Uterus (tissue), 4 donors: ENCODE measurements around the gene PCK2. TPM values are rescaled to one million over a fixed set of nuclear protein-coding genes. Genes with fewer than 3 reads are reported as not detected.
"Not testable (repeated sequence)": the region's sequence is repeated elsewhere in the genome, so short reads cannot be mapped to it uniquely, and the experiment has no call there.

ENCODE experiments used
- DNase-seq, 2 donors: peaks; one replicate each; pipeline ENCODE4 v3.0.0-alpha.2; 2019 to 2020
- H3K27ac ChIP-seq, 2 donors: fragments of 200-600 bp; sonication (generic); 1 replicate in 1 of 2; 2 replicates in 1 of 2; pipeline ENCODE4 v1.5.1; 2016 to 2018
- H3K27me3 ChIP-seq, 2 donors: fragments of 200-600 bp; sonication (generic); one replicate each; pipeline ENCODE4 v1.5.1; 2018 to 2019; ENCODE audit warnings: control low read depth in 1 of 2
- H3K36me3 ChIP-seq, 2 donors: fragments of 200-600 bp; sonication (generic); one replicate each; pipeline ENCODE4 v1.5.1; 2019; ENCODE audit warnings: control low read depth in 1 of 2
- H3K4me1 ChIP-seq, 2 donors: fragments of 200-600 bp; sonication (generic); one replicate each; pipeline ENCODE4 v1.5.1; 2018 to 2019; ENCODE audit warnings: control low read depth in 1 of 2
- H3K4me3 ChIP-seq, 2 donors: fragments of 200-600 bp; sonication (generic); 1 replicate in 1 of 2; 2 replicates in 1 of 2; pipeline ENCODE4 v1.5.1; 2018 to 2019; ENCODE audit warnings: mild to moderate bottlenecking in 1 of 2
- H3K9me3 ChIP-seq, 2 donors: fragments of 200-600 bp; sonication (generic); one replicate each; pipeline ENCODE4 v1.5.1; 2019; ENCODE audit warnings: control low read depth in 1 of 2
- CTCF ChIP-seq, 4 experiments: fragments of 200-600 bp in 2 of 4; fragments of 450-650 bp in 2 of 4; sonication (generic) in 2 of 4; IDR thresholded peaks; one replicate each; pipeline ENCODE4 v1.5.1; 2016 to 2019; ENCODE audit warnings: antibody characterized with exemption in 4 of 4, mild to moderate bottlenecking in 2 of 4, moderate library complexity in 1 of 4
- POLR2A ChIP-seq, 2 donors: fragments of 450-650 bp; IDR thresholded peaks; one replicate each; pipeline ENCODE4 v1.6.1; 2016; ENCODE audit warnings: antibody characterized with exemption in 2 of 2, mild to moderate bottlenecking in 1 of 2, moderate library complexity in 1 of 2
- intact Hi-C: fragments of 100-400 bp; cut with DNase I; formaldehyde crosslinking; loops from one replicate; pipeline ENCODE4 v1.15.1; 2023; ENCODE audit warnings: low total_unique reads
- total RNA-seq, 4 donors: library from RNA; depleted of rRNA in 3 of 4; stranded (reverse); fragments of >200 nt in 3 of 4; gene quantifications; one replicate each; pipeline versions ENCODE4 v1.1.0 to v1.2.4, GENCODE V29; 2014 to 2023
- donor health status: DM: yes; HTN: yes; CAD: no.

The PCK2 gene
- total RNA-seq, result 10 to 100 TPM in 3 of 4 donors, not detected in 1; 13.1 to 19.4 (median 15.1) TPM

- Histone ChIP-seq H3K9me3 (no peaks in the 10 kb centered on the region), H3K36me3 (no peaks in the 10 kb centered on the region), H3K27ac (peak within 1 kb of the TSS; percentile 84 to 93), H3K27me3 (no peaks in the 10 kb centered on the region), H3K4me1 (peaks cover 0 to 8% of the 10 kb centered on the region in 2 donors), H3K4me3 (peak within 1 kb of the TSS; percentile 71 to 84)
- intact Hi-C loops, result loop anchor here (5.0 kb wide), 1 partner anchor 37 kb away; no protein-coding TSS in a partner anchor
- TF ChIP-seq CTCF (IDR thresholded peaks at IDR 0.05) (peak in 1 of 4 experiments; percentile 17), POLR2A (IDR thresholded peaks at IDR 0.05) (peak in 1 of 2 donors; percentile 61)
- DNase-seq, result peak; percentile 88 to 93
Observed at GRCh38 chr14:24093901-24094840, at the start of gene PCK2. Gene PCK2 (plus strand): TSS chr14:24094311. CDS start chr14:24094406, 95 bp downstream.

GRCh38 chr14:24049002-24049401, 45.1 kb upstream of the PCK2 start:
- DNase-seq, H3K27ac ChIP-seq, H3K9me3 ChIP-seq, H3K4me3 ChIP-seq, intact Hi-C loops, H3K4me1 ChIP-seq, H3K36me3 ChIP-seq, H3K27me3 ChIP-seq: not testable (repeated sequence)

- H3K36me3 ChIP-seq, H3K27me3 ChIP-seq, H3K9me3 ChIP-seq, intact Hi-C loops, H3K4me1 ChIP-seq, H3K4me3 ChIP-seq, H3K27ac ChIP-seq, DNase-seq: not testable (repeated sequence)
Observed at GRCh38 chr14:24050753-24051152, 43.4 kb upstream of the PCK2 start.

- no peak for DNase-seq
- TF ChIP-seq CTCF (IDR thresholded peaks at IDR 0.05) (no peak), POLR2A (IDR thresholded peaks at IDR 0.05) (no peak)
- intact Hi-C loops, result no loop called here
Observed at GRCh38 chr14:24051176-24051788, 42.8 kb upstream of the PCK2 start.

GRCh38 chr14:24051789-24052655, 42.1 kb upstream of the PCK2 start, which contains the start of gene CARMIL3:
Gene CARMIL3 (plus strand): TSS chr14:24052009. CDS start chr14:24052154, 145 bp downstream.
- DNase-seq, result peak in 1 of 2 donors; percentile 60
- TF ChIP-seq POLR2A (IDR thresholded peaks at IDR 0.05), result peak in 1 of 2 donors; percentile 32
- peak in 1 of 4 experiments; percentile 3 for TF ChIP-seq CTCF (IDR thresholded peaks at IDR 0.05)
- H3K27me3 ChIP-seq, result no peaks in the 10 kb centered on the region
- intact Hi-C loops, result no loop called here
- no peaks in the 10 kb centered on the region for H3K36me3 ChIP-seq
- H3K4me3 ChIP-seq, result peak within 1 kb of the TSS; percentile 44 to 56
- no peaks in the 10 kb centered on the region for H3K9me3 ChIP-seq
- peaks cover 0 to 5% of the 10 kb centered on the region in 2 donors for H3K4me1 ChIP-seq
- H3K27ac ChIP-seq, result peak within 1 kb of the TSS; percentile 65 to 74

More at GRCh38 chr14:24051176-24051788, 42.8 kb upstream of the PCK2 start:
- Histone ChIP-seq H3K4me3 (peak overlapping the region; percentile 44 to 56), H3K27me3 (no peaks in the 10 kb centered on the region), H3K4me1 (peaks cover 0 to 5% of the 10 kb centered on the region in 2 donors), H3K9me3 (no peaks in the 10 kb centered on the region), H3K27ac (peak overlapping the region; percentile 65 to 74), H3K36me3 (no peaks in the 10 kb centered on the region)
